ENCODE measurements around the gene PDE6C.

GRCh38 chr10:93615576-93616235 lies 3.4 kb downstream of the PDE6C start:
- no peak for TF ChIP-seq CTCF (IDR thresholded peaks at IDR 0.05)
- TF ChIP-seq POLR2A (IDR thresholded peaks at IDR 0.05), result no peak
- TF ChIP-seq POLR2AphosphoS5 (IDR thresholded peaks at IDR 0.05), result no peak
- no peak for TF ChIP-seq EP300 (IDR thresholded peaks at IDR 0.05)
